MM.1S (cell line): Measurements from ENCODE around the gene HTRA1.

Experiments
- EZH2 ChIP-seq: fragments of 300-600 bp; sonication (generic); optimal IDR thresholded peaks from 2 replicates; pipeline ENCODE3; 2017; ENCODE audit warnings: low read depth, mild to moderate bottlenecking, antibody characterized with exemption, low read length, mixed read lengths
- EZH2phosphoT487 ChIP-seq: fragments of 300-600 bp; sonication (generic); IDR thresholded peaks from 2 replicates; pipeline ENCODE4 v1.6.1; 2018; ENCODE audit warnings: antibody characterized with exemption, low read length

GRCh38 chr10:122509323-122509722 lies 48.0 kb downstream of the HTRA1 start:
- TF ChIP-seq EZH2 (no peak), EZH2phosphoT487 (no peak)
